WTC11 (cell line): Measurements from ENCODE around the gene CACNA2D3. TPM values are rescaled to one million over a fixed set of nuclear protein-coding genes. Genes with fewer than 3 reads are reported as not detected.

Experiments
- ATAC-seq: fragments of 200-7000 bp; cut with Tn5 transposase; 2 replicates; pipeline ENCODE4 v1.10.0; 2021; ENCODE audit warnings: mild to moderate bottlenecking, moderate library complexity
- CTCF ChIA-PET: fragments of 300-600 bp; sonication (Branson Sonifier 250); formaldehyde crosslinking; loops from one replicate; lab custom pipeline; 2021; ENCODE audit warnings: antibody characterized with exemption; lab: Charles Lee
- POLR2A ChIA-PET: fragments of 350-600 bp; sonication (Branson Sonifier 250); formaldehyde crosslinking; loops from one replicate; lab custom pipeline; 2021; ENCODE audit warnings: antibody characterized with exemption; lab: Charles Lee
- DNase-seq: peaks from one replicate; pipeline ENCODE4 v3.0.0; 2021; ENCODE audit warnings: low spot score
- H3K27ac Mint-ChIP-seq: 2 replicates; pipeline ENCODE4 v1.8.0; 2021; ENCODE audit warnings: mixed read lengths
- H3K27me3 Mint-ChIP-seq: 2 replicates; pipeline ENCODE4 v1.8.0; 2021; ENCODE audit warnings: low read depth, mild to moderate bottlenecking, moderate library complexity, mixed read lengths
- H3K36me3 Mint-ChIP-seq: 2 replicates; pipeline ENCODE4 v1.8.0; 2021; ENCODE audit warnings: mixed read lengths
- H3K4me1 Mint-ChIP-seq: 2 replicates; pipeline ENCODE4 v1.8.0; 2022; ENCODE audit warnings: mixed read lengths
- H3K4me3 Mint-ChIP-seq: 2 replicates; pipeline ENCODE4 v1.8.0; 2021; ENCODE audit warnings: mild to moderate bottlenecking, moderate library complexity, mixed read lengths
- H3K9me3 Mint-ChIP-seq: 2 replicates; pipeline ENCODE4 v1.8.0; 2021; ENCODE audit warnings: mixed read lengths
- AFF4 ChIP-seq: sonication (generic); formaldehyde crosslinking; IDR thresholded peaks from 2 replicates; pipeline ENCODE4 v1.8.1; 2023; ENCODE audit warnings: mild to moderate bottlenecking, missing genetic modification reagents, borderline replicate concordance
- CTCF ChIP-seq: fragments of 200-600 bp; IDR thresholded peaks from 2 replicates; pipeline ENCODE4 v1.8.0; 2022; ENCODE audit warnings: antibody characterized with exemption
- E2F4 ChIP-seq: sonication (generic); formaldehyde crosslinking; IDR thresholded peaks from 2 replicates; pipeline ENCODE4 v1.8.1; 2022; ENCODE audit warnings: low read depth, mild to moderate bottlenecking, moderate library complexity, missing genetic modification reagents, borderline replicate concordance
- ELF4 ChIP-seq: sonication (generic); formaldehyde crosslinking; IDR thresholded peaks from 2 replicates; pipeline ENCODE4 v1.8.1; 2022; ENCODE audit warnings: low read depth, mild to moderate bottlenecking, moderate library complexity, missing genetic modification reagents
- FOXP1 ChIP-seq: sonication (generic); formaldehyde crosslinking; IDR thresholded peaks from 2 replicates; pipeline ENCODE4 v1.8.0; 2022; ENCODE audit warnings: missing genetic modification reagents, mild to moderate bottlenecking, moderate library complexity, borderline replicate concordance
- KAT7 ChIP-seq: sonication (generic); formaldehyde crosslinking; IDR thresholded peaks from 2 replicates; pipeline ENCODE4 v1.8.1; 2023; ENCODE audit warnings: missing genetic modification reagents, mild to moderate bottlenecking, borderline replicate concordance
- MLX ChIP-seq: sonication (generic); formaldehyde crosslinking; IDR thresholded peaks from 2 replicates; pipeline ENCODE4 v1.8.1; 2023; ENCODE audit warnings: mild to moderate bottlenecking, missing genetic modification reagents, moderate library complexity
- NFE2L1 ChIP-seq: sonication (generic); formaldehyde crosslinking; IDR thresholded peaks from 2 replicates; pipeline ENCODE4 v1.8.1; 2023; ENCODE audit warnings: missing genetic modification reagents
- PRDM15 ChIP-seq: sonication (generic); formaldehyde crosslinking; IDR thresholded peaks from 2 replicates; pipeline ENCODE4 v1.8.0; 2022; ENCODE audit warnings: missing genetic modification reagents
- RORB ChIP-seq: fragments of 250-450 bp; sonication (Bioruptor Pico); IDR thresholded peaks from 2 replicates; pipeline ENCODE4 v1.9.0; 2021; ENCODE audit warnings: mild to moderate bottlenecking
- SMAD4 ChIP-seq: sonication (generic); formaldehyde crosslinking; IDR thresholded peaks from 2 replicates; pipeline ENCODE4 v1.8.0; 2022; ENCODE audit warnings: mild to moderate bottlenecking, missing genetic modification reagents
- TP53 ChIP-seq: sonication (generic); formaldehyde crosslinking; IDR thresholded peaks from 2 replicates; pipeline ENCODE4 v1.8.1; 2023; ENCODE audit warnings: mild to moderate bottlenecking, missing genetic modification reagents
- ZNF219 ChIP-seq: sonication (generic); formaldehyde crosslinking; IDR thresholded peaks from 2 replicates; pipeline ENCODE4 v1.8.0; 2023; ENCODE audit warnings: missing genetic modification reagents, mild to moderate bottlenecking, borderline replicate concordance
- ZNF263 ChIP-seq: sonication (generic); formaldehyde crosslinking; IDR thresholded peaks from 2 replicates; pipeline ENCODE4 v1.8.1; 2022; ENCODE audit warnings: low read depth, mild to moderate bottlenecking, moderate library complexity, missing genetic modification reagents
- ZNF512 ChIP-seq: sonication (generic); formaldehyde crosslinking; IDR thresholded peaks from 2 replicates; pipeline ENCODE4 v1.8.1; 2022; ENCODE audit warnings: missing genetic modification reagents, borderline replicate concordance
- total RNA-seq: library from RNA; stranded (reverse); gene quantifications from 3 replicates; pipeline ENCODE4 v1.2.3, GENCODE V29; 2021

The CACNA2D3 gene
- total RNA-seq, 1 experiment from 2014 or later, result 5.0 TPM

- no peak for ATAC-seq
- Mint-ChIP-seq H3K27me3 (peaks cover 3% of the 10 kb centered on the region; the same call in 1 of the 2 replicates), H3K27ac (no peak overlapping the region), H3K9me3 (no peaks in the 10 kb centered on the region), H3K4me3 (no peak overlapping the region), H3K36me3 (no peaks in the 10 kb centered on the region), H3K4me1 (peaks cover 13% of the 10 kb centered on the region; the same call in 1 of the 2 replicates)
- CTCF ChIA-PET, result no interaction called here
- DNase-seq, result no peak
- POLR2A ChIA-PET, result interaction anchor here (0.5 kb wide), 1 partner anchor 773 kb away, joined by 3 read pairs; no protein-coding TSS in a partner anchor
- TF ChIP-seq ELF4 (CRISPR knock-in tag) (no peak), MLX (CRISPR knock-in tag) (no peak), TP53 (CRISPR knock-in tag) (no peak), PRDM15 (CRISPR knock-in tag) (no peak), NFE2L1 (CRISPR knock-in tag) (no peak), FOXP1 (CRISPR knock-in tag) (no peak), KAT7 (CRISPR knock-in tag) (no peak), SMAD4 (CRISPR knock-in tag) (no peak), ZNF263 (CRISPR knock-in tag) (no peak), ZNF219 (CRISPR knock-in tag) (no peak), E2F4 (CRISPR knock-in tag) (no peak), RORB (no peak), CTCF (no peak), AFF4 (no peak), ZNF512 (no peak)
- TF ChIP-seq, all 79 proteins: peak for 0
Observed at GRCh38 chr3:54486317-54486716, 364.0 kb downstream of the CACNA2D3 start.
